Measurements from ENCODE around the gene PM20D1.
A peak's percentile ranks its signal among the peaks of the same experiment; 100 is the strongest.
"Not testable (repeated sequence)": the region's sequence is repeated elsewhere in the genome, so short reads cannot be mapped to it uniquely, and the experiment has no call there.

The PM20D1 gene

GRCh38 chr1:205849619-205850355 lies at the start of gene PM20D1:
PM20D1 (minus strand) TSS chr1:205850132; CDS start chr1:205850072, 60 bp downstream.
- DNase-seq, result peak; percentile 96

- DNase-seq, result no peak
Observed at GRCh38 chr1:205896351-205896750, 46.4 kb upstream of the PM20D1 start.

- not testable (repeated sequence) for DNase-seq
Observed at GRCh38 chr1:205894119-205894518, 44.2 kb upstream of the PM20D1 start.

- not testable (repeated sequence) for DNase-seq
Observed at GRCh38 chr1:205892175-205892574, 42.2 kb upstream of the PM20D1 start.

GRCh38 chr1:205891481-205891880 lies 41.5 kb upstream of the PM20D1 start:
- not testable (repeated sequence) for DNase-seq

GRCh38 chr1:205890631-205891030 lies 40.7 kb upstream of the PM20D1 start:
- DNase-seq, result not testable (repeated sequence)

GRCh38 chr1:205889706-205890105 lies 39.8 kb upstream of the PM20D1 start:
- DNase-seq, result not testable (repeated sequence)

- DNase-seq, result not testable (repeated sequence)
Observed at GRCh38 chr1:205889006-205889405, 39.1 kb upstream of the PM20D1 start.

GRCh38 chr1:205883792-205884191 lies 33.9 kb upstream of the PM20D1 start:
- no peak for DNase-seq

- DNase-seq, result no peak
Observed at GRCh38 chr1:205880923-205881322, 31.0 kb upstream of the PM20D1 start.

- no peak for DNase-seq
Observed at GRCh38 chr1:205879974-205880373, 30.0 kb upstream of the PM20D1 start.

GRCh38 chr1:205878026-205878425 lies 28.1 kb upstream of the PM20D1 start:
- peak; percentile 7 for DNase-seq

GRCh38 chr1:205873148-205873547 lies 23.2 kb upstream of the PM20D1 start:
- DNase-seq, result not testable (repeated sequence)

- DNase-seq, result no peak
Observed at GRCh38 chr1:205870236-205870635, 20.3 kb upstream of the PM20D1 start.

- no peak for DNase-seq
Observed at GRCh38 chr1:205861540-205861939, 11.6 kb upstream of the PM20D1 start.

- DNase-seq, result peak; percentile 12
Observed at GRCh38 chr1:205858141-205858961, 8.4 kb upstream of the PM20D1 start.

- not testable (repeated sequence) for DNase-seq
Observed at GRCh38 chr1:205857501-205857900, 7.6 kb upstream of the PM20D1 start.

GRCh38 chr1:205856433-205856832 lies 6.5 kb upstream of the PM20D1 start:
- no peak for DNase-seq

- DNase-seq, result no peak
Observed at GRCh38 chr1:205852969-205853368, 3.0 kb upstream of the PM20D1 start.

GRCh38 chr1:205851993-205852392 lies 2.1 kb upstream of the PM20D1 start:
- DNase-seq, result no peak

- DNase-seq, result no peak
Observed at GRCh38 chr1:205843036-205843859, 6.7 kb downstream of the PM20D1 start.

- DNase-seq, result no peak
Observed at GRCh38 chr1:205842229-205842628, 7.7 kb downstream of the PM20D1 start.

Measured in hematopoietic multipotent progenitor cell treated with erythropoietin and hydrocortisone succinate and interleukin-3 and kit ligand, for 6 days (in vitro differentiated cells).